SKM-1 (cell line): ENCODE data around the gene UBA7.

Experiments
- DNase-seq: peaks from one replicate; lab custom pipeline; 2025; ENCODE audit not compliant: unreplicated experiment; lab: John Stamatoyannopoulos, UW

The UBA7 gene

GRCh38 chr3:49805367-49805782, 8.4 kb downstream of the UBA7 start:
- DNase-seq = peak; percentile 65

DNA sequence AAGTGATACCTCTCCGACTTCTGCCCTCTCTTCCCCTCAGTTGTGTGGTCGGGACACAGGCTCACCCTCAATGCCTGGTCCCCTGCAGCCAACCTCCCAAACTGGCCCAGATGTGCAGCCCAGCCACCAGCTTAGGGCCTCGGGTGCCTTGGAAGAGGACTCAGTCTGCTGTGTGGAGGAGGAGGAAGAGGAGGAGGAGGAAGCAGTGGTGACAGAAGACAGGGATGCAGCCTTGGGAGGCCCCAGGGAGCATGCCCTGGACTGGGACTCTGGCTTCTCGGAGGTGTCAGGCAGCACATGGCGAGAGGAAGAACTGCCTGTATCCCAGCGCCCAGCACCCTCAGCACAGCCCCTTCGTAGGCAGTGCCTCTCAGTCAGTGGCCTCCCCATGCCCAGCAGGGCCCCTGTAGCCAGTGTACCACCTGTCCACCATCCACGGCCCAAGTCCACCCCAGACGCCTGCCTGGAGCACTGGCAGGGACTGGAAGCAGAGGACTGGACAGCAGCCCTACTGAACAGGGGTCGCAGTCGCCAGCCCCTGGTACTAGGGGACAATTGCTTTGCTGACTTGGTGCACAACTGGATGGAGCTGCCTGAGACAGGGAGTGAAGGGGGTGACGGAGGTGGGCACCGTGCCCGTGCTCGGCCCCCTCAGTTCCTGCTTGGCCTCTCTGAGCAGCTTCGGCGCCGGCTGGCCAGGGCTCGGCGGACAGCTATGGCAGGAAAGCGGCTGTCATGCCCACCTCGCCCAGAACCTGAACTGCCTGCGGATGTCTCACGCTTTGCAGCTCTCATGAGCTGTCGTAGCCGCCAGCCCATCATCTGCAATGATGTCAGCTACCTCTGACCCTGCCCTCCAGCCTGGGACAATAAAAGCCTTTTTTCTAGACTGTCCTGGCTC, 9.4 kb downstream of the UBA7 start:
- no peak for DNase-seq

DNA sequence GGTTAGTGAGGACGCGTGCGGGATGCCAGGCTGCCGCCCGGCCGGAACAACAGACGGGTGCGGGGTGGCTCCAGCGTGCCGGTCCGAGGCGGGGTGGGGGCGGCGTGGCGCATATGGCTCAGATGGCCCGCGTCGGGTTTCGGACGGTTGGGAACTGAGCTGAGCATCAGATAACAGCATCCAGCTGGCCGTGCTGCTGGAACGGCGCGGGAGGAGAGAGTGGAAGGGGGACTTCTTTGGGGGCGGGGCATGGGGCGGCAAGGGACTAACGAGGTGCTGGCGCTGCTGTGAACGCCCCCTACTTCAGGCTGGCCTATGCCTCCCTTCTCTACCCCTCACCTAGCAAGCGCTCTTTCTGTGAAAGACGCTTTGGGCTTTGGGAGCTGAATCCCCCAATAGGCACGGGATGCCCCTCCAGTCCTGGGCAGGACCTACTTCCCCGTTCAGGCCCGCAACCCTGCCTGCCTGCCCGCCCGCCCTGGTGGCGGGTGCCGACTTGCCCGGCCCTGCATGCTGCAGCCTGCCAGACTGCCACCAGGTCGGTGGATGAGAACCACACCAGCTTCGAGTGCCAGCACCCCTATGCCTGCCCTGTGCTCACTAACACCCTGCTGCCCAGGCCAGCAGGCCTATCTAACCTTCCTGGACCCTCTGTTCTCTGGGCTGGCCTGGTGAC, 10.2 kb downstream of the UBA7 start:
- DNase-seq = no peak

DNA sequence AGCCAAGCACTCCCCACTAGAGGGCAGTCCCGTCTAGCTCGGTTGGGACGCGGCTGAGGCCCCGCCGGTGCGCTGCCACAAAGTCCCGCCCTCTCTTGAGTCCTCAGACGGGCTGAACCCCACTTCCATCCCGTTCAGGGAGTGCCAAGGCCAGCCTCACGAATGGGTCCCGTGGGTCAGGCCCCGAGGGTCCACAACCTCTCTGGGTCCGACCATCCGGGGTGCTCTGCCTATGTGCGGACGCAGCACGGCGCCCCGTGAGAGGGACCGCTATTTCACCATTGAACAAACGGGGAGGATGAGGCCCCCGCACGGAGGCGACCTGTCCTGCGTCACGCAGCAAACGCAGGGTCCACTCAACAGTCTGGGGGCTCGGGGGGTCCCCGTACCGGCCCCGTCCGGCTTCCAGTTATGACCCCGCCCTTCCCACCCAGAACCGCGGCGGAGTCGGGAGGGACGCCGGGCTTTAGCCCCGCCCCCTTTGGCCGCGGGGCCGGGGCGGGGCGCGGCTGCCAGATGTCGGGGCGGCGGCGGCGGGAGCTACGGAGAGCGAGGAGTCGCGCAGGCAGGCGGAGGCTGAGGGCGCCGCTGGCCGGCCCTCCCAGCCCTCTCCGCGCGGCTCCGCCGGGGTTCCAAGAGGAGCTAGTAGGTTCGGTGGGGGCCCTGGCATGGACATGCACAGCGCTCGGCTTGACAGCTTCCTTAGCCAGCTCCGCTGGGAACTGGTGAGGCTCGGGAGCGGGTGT, 10.9 kb downstream of the UBA7 start, which contains the start of gene INKA1:
Gene INKA1, plus strand, starts transcription at position 543 of the 746 bp plus-strand sequence. Its CDS starts 132 bp downstream, at position 675.
- DNase-seq = peak; percentile 52

DNA sequence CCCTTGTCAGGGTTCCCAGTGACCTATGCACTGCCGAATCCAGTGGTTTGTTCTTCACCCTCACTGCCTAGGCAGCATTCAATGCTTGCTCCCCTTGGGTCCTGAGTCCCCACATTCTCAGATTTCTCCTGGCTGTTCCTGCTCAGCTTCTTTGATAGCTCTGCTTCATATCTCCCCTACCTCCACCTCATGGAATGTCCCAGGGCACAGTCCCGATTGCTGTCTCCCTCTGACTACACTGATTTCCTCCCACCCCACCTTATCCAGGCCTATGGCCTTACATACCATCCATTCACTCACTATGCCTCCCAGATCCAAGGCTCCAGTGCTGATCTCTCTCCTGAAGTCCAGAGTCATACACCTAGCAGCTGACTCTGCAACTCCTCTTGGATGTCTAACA, 12.6 kb downstream of the UBA7 start:
- DNase-seq = no peak

DNA sequence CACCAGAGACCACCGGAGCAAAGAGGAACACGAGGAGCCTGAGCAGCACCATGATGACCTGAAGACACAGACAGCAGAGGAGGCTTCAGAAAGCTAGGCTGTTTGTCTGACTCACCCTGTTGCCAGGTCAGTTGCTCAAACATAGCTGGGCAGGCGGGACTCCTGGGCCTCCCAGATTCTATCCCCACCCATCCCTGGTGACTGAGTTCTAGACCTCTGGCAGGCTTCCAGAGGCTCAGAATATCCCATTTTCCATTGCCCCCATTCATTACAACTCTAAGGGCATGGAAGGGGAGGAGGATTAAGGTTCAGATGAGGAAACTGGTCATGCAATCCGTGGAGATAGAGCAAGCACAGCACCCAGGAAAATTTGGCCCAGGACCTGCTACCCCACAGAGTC, 14.0 kb downstream of the UBA7 start, which contains the start of gene CDHR4:
Gene CDHR4, minus strand, starts transcription at position 113 of the 400 bp plus-strand sequence. Its CDS starts 61 bp downstream, at position 52.
- DNase-seq = no peak

GRCh38 chr3:49799105-49799504, 14.6 kb downstream of the UBA7 start:
- no peak for DNase-seq

- DNase-seq = no peak
Measured at GRCh38 chr3:49794926-49795905, 18.5 kb downstream of the UBA7 start.

- DNase-seq = no peak
Measured at GRCh38 chr3:49794431-49794830, 19.3 kb downstream of the UBA7 start.

- no peak for DNase-seq
Measured at GRCh38 chr3:49793486-49794085, 20.2 kb downstream of the UBA7 start.

GRCh38 chr3:49792371-49793150, 21.2 kb downstream of the UBA7 start:
- DNase-seq = no peak

DNA sequence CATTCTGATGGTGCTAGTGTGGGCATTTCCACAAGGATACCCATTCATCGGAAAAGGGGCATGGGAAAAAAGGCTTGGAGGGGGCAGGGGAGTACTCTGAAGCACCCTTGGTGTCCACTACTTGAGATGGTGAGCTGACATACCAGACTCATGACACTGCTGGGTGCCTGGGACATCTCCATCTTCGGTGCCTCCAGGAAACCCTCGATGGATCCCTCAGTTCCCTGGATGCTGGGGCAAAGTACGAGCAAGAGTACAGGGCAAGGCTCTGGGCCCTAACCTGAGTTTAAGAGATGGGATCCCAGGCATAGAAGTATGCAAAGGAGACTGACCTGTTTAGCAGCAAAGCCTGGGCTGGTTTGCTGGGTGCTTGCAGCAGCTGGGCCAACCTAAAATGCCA, 22.2 kb downstream of the UBA7 start:
- no peak for DNase-seq

- DNase-seq = no peak
Measured at GRCh38 chr3:49790626-49791411, 22.9 kb downstream of the UBA7 start.

DNA sequence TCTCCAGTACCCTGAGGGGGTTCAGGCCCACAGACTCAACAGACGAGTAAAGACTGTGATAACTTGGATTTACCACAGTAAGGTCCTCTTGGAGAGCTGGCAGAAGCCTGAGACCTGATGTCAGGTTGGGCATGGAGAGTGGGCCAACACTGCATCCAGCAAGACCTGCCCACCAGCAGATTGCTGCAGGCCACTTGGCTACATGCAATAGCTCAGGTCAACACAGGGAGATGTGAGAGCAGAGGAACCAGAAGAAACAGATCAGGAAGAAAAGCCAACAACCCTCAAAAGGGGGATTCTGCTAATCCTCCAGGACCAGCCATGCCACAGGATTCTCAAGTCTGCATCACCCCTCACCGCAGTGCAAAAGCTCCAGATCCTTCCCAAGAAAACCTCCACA, 25.7 kb downstream of the UBA7 start:
- DNase-seq = no peak

- DNase-seq = no peak
Measured at GRCh38 chr3:49787536-49787935, 26.2 kb downstream of the UBA7 start.

DNA sequence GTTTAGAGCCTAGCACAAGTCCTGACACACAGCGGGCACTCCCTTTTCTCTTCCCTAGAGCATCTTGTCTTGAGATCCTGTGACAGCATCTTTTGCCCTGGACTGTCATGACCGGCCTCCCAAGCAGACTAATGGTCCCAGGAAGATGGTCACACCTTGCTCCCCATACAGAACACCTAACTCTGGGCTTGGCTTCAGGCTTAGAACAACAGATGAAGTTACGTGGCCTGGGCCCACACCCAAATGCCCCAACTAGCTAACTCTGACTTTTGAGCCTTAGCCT, 26.6 kb downstream of the UBA7 start:
- no peak for DNase-seq

- peak; percentile 98 for DNase-seq
Measured at GRCh38 chr3:49786357-49787181, 27.2 kb downstream of the UBA7 start, which contains the start of gene IP6K1. TSS of gene IP6K1 (minus strand) at chr3:49786542. CDS start at chr3:49748040, 38,502 bp downstream.
